ENCODE measurements around the gene CRTC3.
"Not testable (repeated sequence)": the region's sequence is repeated elsewhere in the genome, so short reads cannot be mapped to it uniquely, and the experiment has no call there.

GRCh38 chr15:90664081-90664461 lies 134.3 kb downstream of the CRTC3 start:
- not testable (repeated sequence) for TF ChIP-seq YY1 (IDR thresholded peaks at IDR 0.05; ENCODE audit: insufficient read depth, insufficient read length); SUZ12 (IDR thresholded peaks at IDR 0.05; ENCODE audit: extremely low read depth, insufficient read depth, insufficient read length); ZNF274 (IDR thresholded peaks at IDR 0.05; ENCODE audit: low read depth, low read length)

Data from NT2/D1 (cell line).